Mucosa of descending colon (tissue), 3 donors: ENCODE measurements around the gene SCARB1. TPM values are rescaled to one million over a fixed set of nuclear protein-coding genes. Genes with fewer than 3 reads are reported as not detected.
"Not testable (repeated sequence)": the region's sequence is repeated elsewhere in the genome, so short reads cannot be mapped to it uniquely, and the experiment has no call there.

Experiments used
- ATAC-seq: fragments of 200-7000 bp; cut with Tn5 transposase; one replicate; pipeline ENCODE4 v1.9.1; 2020; ENCODE audit warnings: mild to moderate bottlenecking, moderate library complexity
- DNase-seq, 3 donors: peaks; one replicate each; pipeline ENCODE4 v3.0.0-alpha.2; 2020
- H3K36me3 ChIP-seq: fragments of 200-600 bp; one replicate; pipeline ENCODE4 v1.8.0; 2021; ENCODE audit warnings: low read depth, mild to moderate bottlenecking
- H3K4me1 ChIP-seq: fragments of 200-600 bp; one replicate; pipeline ENCODE4 v1.8.0; 2021; ENCODE audit warnings: low read depth, mild to moderate bottlenecking
- H3K4me3 ChIP-seq: fragments of 200-600 bp; one replicate; pipeline ENCODE4 v1.8.0; 2021; ENCODE audit warnings: mild to moderate bottlenecking
- H3K9me3 ChIP-seq: fragments of 200-600 bp; one replicate; pipeline ENCODE4 v1.8.0; 2021; ENCODE audit warnings: mild to moderate bottlenecking
- CTCF ChIP-seq: fragments of 200-600 bp; IDR thresholded peaks from one replicate; pipeline ENCODE4 v1.8.0; 2022; ENCODE audit warnings: antibody characterized with exemption, mild to moderate bottlenecking
- intact Hi-C, 2 donors: fragments of 100-400 bp; cut with DNase I in 1 of 2; cut with micrococcal nuclease in 1 of 2; formaldehyde crosslinking; loops; one replicate each; pipeline versions ENCODE4 v1.11.0 to v1.11.1; 2022; cut with DNase I, micrococcal nuclease
- total RNA-seq, 3 donors: library from RNA; stranded (reverse); fragmentation: NEBNext Ultra II Directional in 2 of 3; extraction: Animal tissue kit (Norgen Biotek cat#: 25700) in 2 of 3; gene quantifications; one replicate each; pipeline versions ENCODE4 v1.2.1 to v1.2.4, GENCODE V29; 2021 to 2023
- donor health status: DM: no; HTN: no; CAD: no; lungs with moderate emphysema.
- donor health status: DM: no; HTN: no; CAD: no.
- donor health status: DM: no; HTN: yes; CAD: no.

SCARB1 gene
- total RNA-seq, 3 donors from 2014 or later = 23.0 to 55.1 (median 31.2) TPM

- intact Hi-C loops = no loop called here
- H3K4me3 ChIP-seq = no peak overlapping the region
- TF ChIP-seq CTCF = no peak
- peaks cover 4% of the 10 kb centered on the region for H3K4me1 ChIP-seq
- no peaks in the 10 kb centered on the region for H3K36me3 ChIP-seq
- DNase-seq (peak; percentile 76 to 84 (median 79)), ATAC-seq (peak; percentile 94)
- H3K9me3 ChIP-seq = no peaks in the 10 kb centered on the region
Measured at GRCh38 chr12:124884587-124885438, 21.1 kb upstream of the SCARB1 start.

GRCh38 chr12:124883263-124884130, 19.8 kb upstream of the SCARB1 start:
- no peak for TF ChIP-seq CTCF
- no peak overlapping the region for H3K4me3 ChIP-seq
- intact Hi-C loops = no loop called here
- H3K4me1 ChIP-seq = peaks cover 5% of the 10 kb centered on the region
- DNase-seq (no peak), ATAC-seq (no peak)
- H3K9me3 ChIP-seq = no peaks in the 10 kb centered on the region
- H3K36me3 ChIP-seq = no peaks in the 10 kb centered on the region

- DNase-seq = no peak
- Histone ChIP-seq H3K4me1 (peaks cover 12% of the 10 kb centered on the region), H3K9me3 (no peaks in the 10 kb centered on the region), H3K4me3 (no peak overlapping the region), H3K36me3 (no peaks in the 10 kb centered on the region)
- ATAC-seq = no peak
- TF ChIP-seq CTCF = no peak
- intact Hi-C loops = no loop called here
Measured at GRCh38 chr12:124881123-124881522, 17.5 kb upstream of the SCARB1 start.

- ATAC-seq, H3K4me3 ChIP-seq, intact Hi-C loops, H3K9me3 ChIP-seq, DNase-seq, H3K36me3 ChIP-seq: not testable (repeated sequence)
- H3K4me1 ChIP-seq = peaks cover 14% of the 10 kb centered on the region
Measured at GRCh38 chr12:124880335-124880734, 16.7 kb upstream of the SCARB1 start.

GRCh38 chr12:124878795-124879516, 15.3 kb upstream of the SCARB1 start:
- intact Hi-C loops = no loop called here
- Histone ChIP-seq H3K4me1 (peaks cover 14% of the 10 kb centered on the region), H3K36me3 (no peaks in the 10 kb centered on the region), H3K9me3 (no peaks in the 10 kb centered on the region), H3K4me3 (no peak overlapping the region)
- no peak for DNase-seq
- no peak for TF ChIP-seq CTCF
- ATAC-seq = no peak
